A673 (cell line): Measurements from ENCODE around the gene SERP2.

Experiments
- CTCF ChIP-seq: fragments of 300-800, 200-600 bp; sonication (generic); conservative IDR thresholded peaks from 2 replicates; pipeline ENCODE4 v1.5.1; 2017; ENCODE audit warnings: low read depth, mild to moderate bottlenecking, antibody characterized with exemption, low read length, moderate library complexity, mixed read lengths
- EZH2 ChIP-seq: fragments of 200-600 bp; sonication (generic); IDR thresholded peaks from 2 replicates; pipeline ENCODE4 v1.6.1; 2017; ENCODE audit warnings: borderline replicate concordance, low read depth, mild to moderate bottlenecking, mixed read lengths, antibody characterized with exemption, low read length; ENCODE audit not compliant: poor library complexity, severe bottlenecking

- no peak for TF ChIP-seq CTCF
- TF ChIP-seq EZH2 = no peak
These were observed 30.9 kb upstream of the SERP2 start for GRCh38 chr13:44342741-44343140.
